Measurements from ENCODE around the gene PGBD4. TPM values are rescaled to one million over a fixed set of nuclear protein-coding genes. Genes with fewer than 3 reads are reported as not detected.

The PGBD4 gene
- 0.65 and 1.4 TPM in 2 replicates for total RNA-seq

- peak; percentile 99 to 100 for DNase-seq (ENCODE audit: low read depth in 2 of 2)
These were observed at the start of gene PGBD4, which contains the start of gene EMC7 for GRCh38 chr15:34101366-34102174. Gene PGBD4 (plus strand): TSS chr15:34102083. CDS start chr15:34102532, 449 bp downstream. Gene EMC7 (minus strand): TSS chr15:34101862. CDS start chr15:34101839, 23 bp downstream.

GRCh38 chr15:34054081-34054707 is 47.7 kb upstream of the PGBD4 start:
- no peak for DNase-seq (ENCODE audit: low read depth in 2 of 2)

- peak; percentile 47 to 57 for DNase-seq (ENCODE audit: low read depth in 2 of 2)
These were observed 45.9 kb upstream of the PGBD4 start for GRCh38 chr15:34055868-34056595.

- no peak for DNase-seq (ENCODE audit: low read depth in 2 of 2)
These were observed 45.0 kb upstream of the PGBD4 start for GRCh38 chr15:34056911-34057310.

GRCh38 chr15:34059476-34059875 is 42.4 kb upstream of the PGBD4 start:
- no peak for DNase-seq (ENCODE audit: low read depth in 2 of 2)

GRCh38 chr15:34059946-34060345 is 41.9 kb upstream of the PGBD4 start:
- no peak for DNase-seq (ENCODE audit: low read depth in 2 of 2)

GRCh38 chr15:34064438-34064837 is 37.4 kb upstream of the PGBD4 start:
- peak; percentile 15 to 39 for DNase-seq (ENCODE audit: low read depth in 2 of 2)

- no peak for DNase-seq (ENCODE audit: low read depth in 2 of 2)
These were observed 36.6 kb upstream of the PGBD4 start for GRCh38 chr15:34065261-34065660.

- DNase-seq (ENCODE audit: low read depth in 2 of 2) = no peak
These were observed 35.9 kb upstream of the PGBD4 start for GRCh38 chr15:34065941-34066340.

- DNase-seq (ENCODE audit: low read depth in 2 of 2) = no peak
These were observed 31.9 kb upstream of the PGBD4 start for GRCh38 chr15:34070003-34070402.

- no peak for DNase-seq (ENCODE audit: low read depth in 2 of 2)
These were observed 25.1 kb upstream of the PGBD4 start for GRCh38 chr15:34076785-34077184.

GRCh38 chr15:34078900-34079299 is 23.0 kb upstream of the PGBD4 start:
- DNase-seq (ENCODE audit: low read depth in 2 of 2) = no peak

GRCh38 chr15:34079904-34080303 is 22.0 kb upstream of the PGBD4 start:
- no peak for DNase-seq (ENCODE audit: low read depth in 2 of 2)

- DNase-seq (ENCODE audit: low read depth in 2 of 2) = no peak
These were observed 17.8 kb upstream of the PGBD4 start for GRCh38 chr15:34084086-34084485.

- DNase-seq (ENCODE audit: low read depth in 2 of 2) = peak in 1 of 2 donors; percentile 24
These were observed 16.1 kb upstream of the PGBD4 start for GRCh38 chr15:34085746-34086145.

- no peak for DNase-seq (ENCODE audit: low read depth in 2 of 2)
These were observed 2.0 kb upstream of the PGBD4 start for GRCh38 chr15:34099914-34100313.

- DNase-seq (ENCODE audit: low read depth in 2 of 2) = no peak
These were observed 467 bp downstream of the PGBD4 start for GRCh38 chr15:34102175-34102925.

GRCh38 chr15:34106423-34106822 is 4.5 kb downstream of the PGBD4 start:
- DNase-seq (ENCODE audit: low read depth in 2 of 2) = no peak

- no peak for DNase-seq (ENCODE audit: low read depth in 2 of 2)
These were observed 5.4 kb downstream of the PGBD4 start for GRCh38 chr15:34107315-34107714.

GRCh38 chr15:34109797-34110663 is 8.1 kb downstream of the PGBD4 start:
- peak; percentile 63 to 72 for DNase-seq (ENCODE audit: low read depth in 2 of 2)

All from lung microvascular endothelial cell (primary cell).